ENCODE data around the gene TMTC1. TPM values are rescaled to one million over a fixed set of nuclear protein-coding genes. Genes with fewer than 3 reads are reported as not detected.

The TMTC1 gene
- total RNA-seq, 1 experiment from 2014 or later, result 6.1 TPM

- intact Hi-C loops (cut with micrococcal nuclease; ENCODE audit: unreplicated experiment), result loop anchor here (5.0 kb wide), 1 partner anchor 245 kb away; no protein-coding TSS in a partner anchor
- no peak for TF ChIP-seq EZH2 (IDR thresholded peaks at IDR 0.05; ENCODE audit: borderline replicate concordance, low read depth, low read length, poor library complexity, severe bottlenecking)
- no peak for TF ChIP-seq CTCF (conservative IDR thresholded peaks at IDR 0.05; ENCODE audit: low read depth, low read length)
- DNase-seq (ENCODE audit: low spot score), result peak; percentile 38
- Histone ChIP-seq H3K9me3 (ENCODE audit: low read depth, low read length, poor library complexity, severe bottlenecking) (peaks cover 9% of the 10 kb centered on the region), H3K4me3 (ENCODE audit: low read depth, low read length, poor library complexity, severe bottlenecking) (no peak overlapping the region), H3K4me1 (ENCODE audit: insufficient read depth, low read length, poor library complexity, severe bottlenecking) (peaks cover 9% of the 10 kb centered on the region), H3K27me3 (replicated peaks; ENCODE audit: insufficient read depth, low read depth, low read length, poor library complexity) (no peaks in the 10 kb centered on the region), H3K36me3 (ENCODE audit: insufficient read depth, low read length, poor library complexity, severe bottlenecking) (no peaks in the 10 kb centered on the region), H3K27ac (ENCODE audit: low read depth, low read length, poor library complexity, severe bottlenecking) (peak overlapping the region; percentile 50)
- BruUV-seq (replicated peaks), result no TSS peak
- ChIA-PET POLR2A (ENCODE audit: low non-redundant PET) (no interaction called here), CTCF (no interaction called here)
Measured at GRCh38 chr12:29797565-29798355, 14.0 kb upstream of the TMTC1 start.

- Histone ChIP-seq H3K36me3 (ENCODE audit: insufficient read depth, low read length, poor library complexity, severe bottlenecking) (no peaks in the 10 kb centered on the region), H3K9me3 (ENCODE audit: low read depth, low read length, poor library complexity, severe bottlenecking) (peaks cover 18% of the 10 kb centered on the region), H3K27ac (ENCODE audit: low read depth, low read length, poor library complexity, severe bottlenecking) (no peak overlapping the region), H3K4me1 (ENCODE audit: insufficient read depth, low read length, poor library complexity, severe bottlenecking) (peaks cover 9% of the 10 kb centered on the region), H3K27me3 (replicated peaks; ENCODE audit: insufficient read depth, low read depth, low read length, poor library complexity) (no peaks in the 10 kb centered on the region), H3K4me3 (ENCODE audit: low read depth, low read length, poor library complexity, severe bottlenecking) (no peak overlapping the region)
- ChIA-PET CTCF (no interaction called here), POLR2A (ENCODE audit: low non-redundant PET) (no interaction called here)
- BruUV-seq (replicated peaks), result no TSS peak
- peak; percentile 34 for DNase-seq (ENCODE audit: low spot score)
- TF ChIP-seq CTCF (conservative IDR thresholded peaks at IDR 0.05; ENCODE audit: low read depth, low read length) (no peak), EZH2 (IDR thresholded peaks at IDR 0.05; ENCODE audit: borderline replicate concordance, low read depth, low read length, poor library complexity, severe bottlenecking) (no peak)
- intact Hi-C loops (cut with micrococcal nuclease; ENCODE audit: unreplicated experiment), result loop anchor here (5.0 kb wide), 1 partner anchor 245 kb away; no protein-coding TSS in a partner anchor
Measured at GRCh38 chr12:29796823-29797263, 13.1 kb upstream of the TMTC1 start.

- H3K27me3 ChIP-seq (replicated peaks; ENCODE audit: insufficient read depth, low read depth, low read length, poor library complexity), result no peaks in the 10 kb centered on the region
- peaks cover 29% of the 10 kb centered on the region for H3K9me3 ChIP-seq (ENCODE audit: low read depth, low read length, poor library complexity, severe bottlenecking)
- no peak for TF ChIP-seq EZH2 (IDR thresholded peaks at IDR 0.05; ENCODE audit: borderline replicate concordance, low read depth, low read length, poor library complexity, severe bottlenecking)
- TF ChIP-seq CTCF (conservative IDR thresholded peaks at IDR 0.05; ENCODE audit: low read depth, low read length), result no peak
- H3K27ac ChIP-seq (ENCODE audit: low read depth, low read length, poor library complexity, severe bottlenecking), result no peak overlapping the region
- no peaks in the 10 kb centered on the region for H3K36me3 ChIP-seq (ENCODE audit: insufficient read depth, low read length, poor library complexity, severe bottlenecking)
- intact Hi-C loops (cut with micrococcal nuclease; ENCODE audit: unreplicated experiment), result loop anchor here (5.0 kb wide), 1 partner anchor 243 kb away; no protein-coding TSS in a partner anchor
- no peak overlapping the region for H3K4me3 ChIP-seq (ENCODE audit: low read depth, low read length, poor library complexity, severe bottlenecking)
- H3K4me1 ChIP-seq (ENCODE audit: insufficient read depth, low read length, poor library complexity, severe bottlenecking), result peaks cover 9% of the 10 kb centered on the region
- POLR2A ChIA-PET (ENCODE audit: low non-redundant PET), result no interaction called here
- no TSS peak for BruUV-seq (replicated peaks)
- DNase-seq (ENCODE audit: low spot score), result no peak
- CTCF ChIA-PET, result no interaction called here
Measured at GRCh38 chr12:29795715-29796114, 12.0 kb upstream of the TMTC1 start.
